CD4-positive, alpha-beta T cell (primary cell): ENCODE results near the gene DCLRE1A. TPM values are rescaled to one million over a fixed set of nuclear protein-coding genes. Genes with fewer than 3 reads are reported as not detected.

ENCODE experiments used
- ATAC-seq: fragments of 200-7000 bp; cut with Tn5 transposase; one replicate; pipeline ENCODE4 v1.10.0; 2022; ENCODE audit warnings: mild to moderate bottlenecking; ENCODE audit not compliant: poor library complexity
- CTCF ChIA-PET: fragments of 350-600 bp; sonication (Branson Sonifier 250); formaldehyde crosslinking; loops from one replicate; lab custom pipeline; 2021; ENCODE audit warnings: antibody characterized with exemption, inconsistent platforms; lab: Charles Lee
- POLR2A ChIA-PET: fragments of 350-600 bp; sonication (Branson Sonifier 250); formaldehyde crosslinking; loops from one replicate; lab custom pipeline; 2021; ENCODE audit warnings: antibody characterized with exemption, inconsistent platforms; lab: Charles Lee
- DNase-seq, 14 experiments: peaks; one replicate each; pipeline ENCODE4 v3.0.0-alpha.2; 2013 to 2020; ENCODE audit warnings: mixed read lengths in 2 of 14
- H3K27ac ChIP-seq, 2 donors: one replicate each; pipeline versions ENCODE4 v1.5.1 to v1.7.0; 2013; ENCODE audit warnings: low read length in 2 of 2, low read depth in 1 of 2, mild to moderate bottlenecking in 1 of 2
- H3K27me3 ChIP-seq, 2 experiments: 1 replicate in 1 of 2; 2 replicates in 1 of 2; pipeline versions ENCODE4 v1.6.1 to v1.7.0; 2013; ENCODE audit warnings: low read length in 2 of 2, control low read depth in 1 of 2, mild to moderate bottlenecking in 1 of 2, moderate library complexity in 1 of 2; ENCODE audit not compliant: insufficient read depth in 2 of 2, control insufficient read depth in 1 of 2
- H3K36me3 ChIP-seq: one replicate; pipeline ENCODE4 v1.6.1; 2013; ENCODE audit warnings: low read length, control low read depth; ENCODE audit not compliant: insufficient read depth
- H3K4me1 ChIP-seq: one replicate; pipeline ENCODE4 v1.6.1; 2013; ENCODE audit warnings: low read length, control low read depth; ENCODE audit not compliant: insufficient read depth
- H3K4me3 ChIP-seq: one replicate; pipeline ENCODE4 v1.5.1; 2013; ENCODE audit warnings: mild to moderate bottlenecking, low read length, moderate library complexity
- H3K9me3 ChIP-seq, 2 experiments: 1 replicate in 1 of 2; 2 replicates in 1 of 2; pipeline versions ENCODE4 v1.6.1 to v1.7.0; 2013; ENCODE audit warnings: low read length in 2 of 2, mild to moderate bottlenecking in 2 of 2, control low read depth in 1 of 2, moderate library complexity in 1 of 2; ENCODE audit not compliant: control insufficient read depth in 1 of 2, insufficient read depth in 1 of 2
- H3K27ac Mint-ChIP-seq: one replicate; pipeline ENCODE4 v1.8.0; 2020; ENCODE audit warnings: mixed read lengths
- H3K27me3 Mint-ChIP-seq: one replicate; pipeline ENCODE4 v1.8.0; 2021; ENCODE audit warnings: mixed read lengths
- H3K36me3 Mint-ChIP-seq: one replicate; pipeline ENCODE4 v1.8.0; 2021; ENCODE audit warnings: low read depth, mixed read lengths
- H3K4me1 Mint-ChIP-seq: one replicate; pipeline ENCODE4 v1.8.0; 2021; ENCODE audit warnings: low read depth, mixed read lengths
- H3K4me3 Mint-ChIP-seq: one replicate; pipeline ENCODE4 v1.8.0; 2020; ENCODE audit warnings: mild to moderate bottlenecking, mixed read lengths
- H3K9me3 Mint-ChIP-seq: one replicate; pipeline ENCODE4 v1.8.0; 2020; ENCODE audit warnings: mixed read lengths
- CTCF ChIP-seq: fragments of 200-600 bp; IDR thresholded peaks from one replicate; pipeline ENCODE4 v1.8.0; 2022; ENCODE audit warnings: antibody characterized with exemption, mild to moderate bottlenecking
- intact Hi-C, 2 experiments: fragments of 100-400 bp; cut with DNase I in 1 of 2; cut with micrococcal nuclease in 1 of 2; formaldehyde crosslinking; loops; one replicate each; pipeline versions ENCODE4 v1.15.1 to v1.9.0; 2023 to 2025; cut with DNase I, micrococcal nuclease
- total RNA-seq, 174 experiments: library from RNA in 2 of 174; stranded (reverse) in 2 of 174; gene quantifications; one replicate each; pipeline ENCODE4 v1.2.3 and lab custom pipeline; 2021 to 2026

The DCLRE1A gene
- total RNA-seq, 2 experiments from 2014 or later = 0.36 to 0.47 TPM

- Histone ChIP-seq H3K27me3 (no peaks in the 10 kb centered on the region), H3K9me3 (no peaks in the 10 kb centered on the region), H3K4me3 (no peak overlapping the region), H3K4me1 (peaks cover 15% of the 10 kb centered on the region), H3K36me3 (peaks cover 27% of the 10 kb centered on the region), H3K27ac (no peak overlapping the region)
- DNase-seq = no peak
- Mint-ChIP-seq H3K9me3 (peaks cover 2% of the 10 kb centered on the region), H3K4me3 (no peak overlapping the region), H3K27me3 (no peaks in the 10 kb centered on the region), H3K4me1 (peaks cover 49% of the 10 kb centered on the region), H3K27ac (no peak overlapping the region), H3K36me3 (peaks cover 57% of the 10 kb centered on the region)
- no peak for TF ChIP-seq CTCF
- POLR2A ChIA-PET = interaction anchor here (0.6 to 0.7 kb wide), 2 partner anchors 123 to 250 kb away, joined by 3 read pairs; no protein-coding TSS in a partner anchor
- CTCF ChIA-PET = no interaction called here
- intact Hi-C loops = loop anchor here in 1 of 2 experiments (5.0 to 10.0 kb wide), 2 partner anchors 172 to 315 kb away; partner anchors contain the start of gene CCDC186
- no peak for ATAC-seq
These were observed 3.3 kb upstream of the DCLRE1A start for GRCh38 chr10:113857210-113857609.

DNA sequence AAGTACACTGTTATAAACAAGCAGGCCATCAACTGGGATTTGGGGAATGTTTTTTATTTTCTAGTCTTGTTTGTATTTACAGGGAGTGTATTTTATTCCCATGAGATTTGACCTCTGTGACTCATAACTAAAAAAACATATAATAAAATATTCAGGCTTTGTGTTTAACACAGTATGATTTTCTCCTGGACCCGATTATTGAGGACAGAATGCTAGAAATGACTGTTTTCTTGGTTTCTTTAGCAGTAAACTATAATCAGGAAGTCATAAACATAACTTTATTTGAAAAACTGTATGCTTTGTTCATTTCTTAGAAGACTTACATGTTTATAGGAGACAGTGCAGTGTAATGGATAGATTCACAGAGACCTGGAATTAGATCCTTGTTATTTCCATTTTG lies 2.7 kb upstream of the DCLRE1A start:
- peaks cover 53% of the 10 kb centered on the region for H3K36me3 Mint-ChIP-seq
- no peak for TF ChIP-seq CTCF
- POLR2A ChIA-PET = interaction anchor here (0.7 kb wide), 1 partner anchor 251 kb away, joined by 3 read pairs; no protein-coding TSS in a partner anchor
- peak overlapping the region; percentile 90 for H3K27ac Mint-ChIP-seq
- DNase-seq = no peak
- no peaks in the 10 kb centered on the region for H3K27me3 Mint-ChIP-seq
- Histone ChIP-seq H3K4me1 (peaks cover 21% of the 10 kb centered on the region), H3K9me3 (no peaks in the 10 kb centered on the region), H3K27ac (no peak overlapping the region), H3K36me3 (peaks cover 26% of the 10 kb centered on the region), H3K27me3 (no peaks in the 10 kb centered on the region), H3K4me3 (no peak overlapping the region)
- ATAC-seq = no peak
- intact Hi-C loops = loop anchor here in 1 of 2 experiments (5.0 to 10.0 kb wide), 2 partner anchors 172 to 316 kb away; partner anchors contain the start of gene CCDC186
- H3K4me1 Mint-ChIP-seq = peaks cover 50% of the 10 kb centered on the region
- peak overlapping the region; percentile 99 for H3K4me3 Mint-ChIP-seq
- H3K9me3 Mint-ChIP-seq = peaks cover 2% of the 10 kb centered on the region
- CTCF ChIA-PET = no interaction called here

GRCh38 chr10:113854761-113855588 lies 1.1 kb upstream of the DCLRE1A start:
- Mint-ChIP-seq H3K4me3 (peak overlapping the region; percentile 99), H3K27ac (peak overlapping the region; percentile 90), H3K9me3 (no peaks in the 10 kb centered on the region), H3K4me1 (peaks cover 54% of the 10 kb centered on the region), H3K27me3 (no peaks in the 10 kb centered on the region), H3K36me3 (peaks cover 37% of the 10 kb centered on the region)
- DNase-seq = peak in 11 of 14 experiments; percentile 17 to 71 (median 31)
- TF ChIP-seq CTCF = no peak
- ATAC-seq = peak; percentile 57
- Histone ChIP-seq H3K4me1 (peaks cover 23% of the 10 kb centered on the region), H3K27ac (peak overlapping the region; percentile 42 to 51), H3K4me3 (peak overlapping the region; percentile 84), H3K27me3 (no peaks in the 10 kb centered on the region), H3K9me3 (no peaks in the 10 kb centered on the region), H3K36me3 (peaks cover 11% of the 10 kb centered on the region)
- ChIA-PET CTCF (no interaction called here), POLR2A (no interaction called here)
- intact Hi-C loops = loop anchor here (5.0 to 10.0 kb wide), 3 partner anchors 107 to 317 kb away; partner anchors contain the start of gene CCDC186 (in 1 of the 2)
